Activated naive CD4-positive, alpha-beta T cell treated with anti-CD3 and anti-CD28 coated beads, Interleukin-2, amount 50 U/mL, for 72 hours (primary cell): ENCODE results near the gene RAMP3. TPM values are rescaled to one million over a fixed set of nuclear protein-coding genes. Genes with fewer than 3 reads are reported as not detected.

Source experiments
- ATAC-seq, 2 donors: fragments of 150-1000 bp; cut with Tn5 transposase; 2 replicates each; pipeline ENCODE4 v1.10.0; 2021; ENCODE audit warnings: mild to moderate bottlenecking in 2 of 2, moderate library complexity in 2 of 2
- DNase-seq, 2 donors: peaks; one replicate each; pipeline ENCODE4 v3.0.0; 2021 to 2022; ENCODE audit warnings: low spot score in 2 of 2
- H3K27ac Mint-ChIP-seq, 2 donors: one replicate each; pipeline ENCODE4 v1.8.0; 2022; ENCODE audit warnings: mild to moderate bottlenecking in 2 of 2, mixed read lengths in 2 of 2
- H3K36me3 Mint-ChIP-seq, 2 donors: one replicate each; pipeline ENCODE4 v1.8.0; 2022; ENCODE audit warnings: mixed read lengths in 2 of 2
- H3K9me3 Mint-ChIP-seq, 2 donors: one replicate each; pipeline ENCODE4 v1.8.0; 2022; ENCODE audit warnings: mixed read lengths in 2 of 2
- total RNA-seq, 2 donors: library from RNA; stranded (reverse); gene quantifications; one replicate each; pipeline ENCODE4 v1.2.3, GENCODE V29; 2022

RAMP3 gene
- total RNA-seq, 2 donors from 2014 or later, result 0.50 TPM; not detected in 1

DNA sequence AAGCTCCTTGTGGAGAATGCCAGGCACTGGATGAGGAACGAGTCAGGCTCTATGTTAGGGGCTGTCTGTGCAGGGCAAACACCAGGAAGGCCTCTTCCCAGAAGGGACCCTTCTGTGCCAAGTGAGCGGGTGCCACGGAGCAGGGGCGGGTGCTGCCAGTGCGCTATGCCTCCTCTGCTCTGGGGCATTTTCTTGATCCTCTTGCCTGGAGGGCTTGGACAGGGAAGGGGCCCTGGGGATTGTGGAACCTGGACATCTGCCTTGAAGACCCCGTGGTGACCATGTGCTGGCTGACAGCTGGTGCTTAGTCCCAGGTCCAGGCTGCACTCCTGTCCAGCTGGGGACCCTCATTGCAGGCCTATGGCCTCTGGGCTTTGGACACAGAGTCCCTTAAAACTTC is 30.7 kb upstream of the RAMP3 start:
- Mint-ChIP-seq H3K9me3 (no peaks in the 10 kb centered on the region), H3K27ac (no peak overlapping the region), H3K36me3 (no peaks in the 10 kb centered on the region)
- DNase-seq (no peak), ATAC-seq (no peak)

DNA sequence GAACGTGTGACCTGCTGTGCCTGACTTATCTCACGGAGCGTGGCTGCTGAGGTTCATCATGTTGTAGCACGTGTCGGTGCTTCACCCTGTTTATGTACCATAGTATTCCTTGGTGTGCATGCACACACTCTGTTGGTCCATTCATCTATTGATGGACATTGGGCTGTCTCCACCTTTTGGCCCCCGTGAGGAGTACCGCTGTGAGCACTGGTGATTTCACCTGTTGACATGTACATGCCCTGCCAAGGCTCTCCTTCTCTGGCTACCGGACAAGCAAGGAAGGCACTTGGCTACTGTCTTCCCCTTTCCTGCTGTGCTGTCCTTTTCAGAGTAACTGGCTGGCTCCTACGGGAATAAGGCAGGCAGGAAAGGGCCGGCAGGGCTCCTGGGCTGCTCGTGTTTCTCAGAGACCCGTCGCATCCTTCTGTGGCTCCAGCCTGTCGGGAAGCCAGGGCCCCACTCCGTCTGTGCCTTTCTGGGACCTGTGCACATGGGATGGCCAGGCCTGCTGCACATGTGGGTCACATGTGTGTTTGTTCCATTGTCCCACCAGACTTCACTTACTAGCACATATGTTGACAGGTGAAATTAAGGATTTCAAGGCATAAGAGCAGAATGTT is 28.3 kb upstream of the RAMP3 start:
- H3K36me3 Mint-ChIP-seq, result no peaks in the 10 kb centered on the region
- DNase-seq (no peak), ATAC-seq (no peak)
- peak overlapping the region in 1 of 2 donors; percentile 30 for H3K27ac Mint-ChIP-seq
- no peaks in the 10 kb centered on the region for H3K9me3 Mint-ChIP-seq

GRCh38 chr7:45129906-45130305 is 27.7 kb upstream of the RAMP3 start:
- ATAC-seq (no peak), DNase-seq (no peak)
- H3K36me3 Mint-ChIP-seq, result no peaks in the 10 kb centered on the region
- H3K27ac Mint-ChIP-seq, result peak overlapping the region; percentile 4 to 76
- H3K9me3 Mint-ChIP-seq, result no peaks in the 10 kb centered on the region

DNA sequence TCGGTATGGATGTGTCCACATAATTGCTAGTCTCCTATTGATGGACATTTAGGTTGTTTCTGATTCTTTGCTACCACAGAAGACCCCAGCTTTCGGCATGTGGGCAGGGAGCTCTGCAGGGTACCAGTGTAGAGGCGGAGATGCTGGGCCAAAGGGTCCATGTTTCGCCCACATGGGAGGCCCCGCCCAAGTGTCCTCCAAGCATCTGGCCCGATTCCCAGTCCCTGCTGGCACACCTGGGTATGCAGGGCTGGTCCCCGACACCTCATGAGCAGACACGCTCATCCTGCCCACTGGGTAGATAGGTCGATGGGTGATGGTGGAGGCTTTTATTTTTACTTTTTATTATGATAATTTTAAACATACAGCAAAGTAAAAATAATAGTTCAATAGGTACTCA is 26.7 kb upstream of the RAMP3 start:
- no peaks in the 10 kb centered on the region for H3K36me3 Mint-ChIP-seq
- H3K9me3 Mint-ChIP-seq, result no peaks in the 10 kb centered on the region
- peak overlapping the region in 1 of 2 donors; percentile 76 for H3K27ac Mint-ChIP-seq
- DNase-seq (no peak), ATAC-seq (no peak)

- no peak overlapping the region for H3K27ac Mint-ChIP-seq
- ATAC-seq (no peak), DNase-seq (no peak)
- H3K9me3 Mint-ChIP-seq, result no peaks in the 10 kb centered on the region
- no peaks in the 10 kb centered on the region for H3K36me3 Mint-ChIP-seq
These were observed 25.7 kb upstream of the RAMP3 start for GRCh38 chr7:45131891-45132290.

DNA sequence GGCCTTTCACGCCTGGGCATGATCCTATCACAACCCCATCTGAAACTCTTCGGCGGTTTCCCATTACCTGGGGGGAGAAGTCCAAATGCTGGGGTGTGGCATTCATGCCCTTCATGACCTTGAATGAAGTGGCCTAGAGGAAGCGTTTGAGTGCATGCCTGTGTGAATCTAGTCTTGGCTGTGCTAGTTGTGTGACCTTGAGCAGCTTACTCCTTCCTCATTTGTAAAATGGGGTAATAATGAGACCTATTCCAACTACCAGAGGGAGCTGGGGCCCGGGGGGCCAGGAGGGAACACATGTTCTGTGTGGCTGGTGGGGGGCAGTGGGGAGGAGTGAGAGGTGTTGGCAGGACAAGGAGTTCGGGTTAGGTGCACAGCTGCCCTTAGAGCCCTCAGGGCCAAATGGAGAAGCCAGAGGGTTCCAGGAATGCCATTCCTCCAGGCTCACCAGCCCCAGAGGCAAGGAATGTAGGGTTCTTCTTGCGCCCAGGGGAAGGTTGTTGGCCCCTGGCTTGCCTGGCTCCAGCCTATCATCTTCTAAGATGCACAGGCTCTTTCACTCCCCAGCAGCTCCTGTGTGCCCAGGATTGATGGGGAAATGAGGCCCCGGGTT is 24.8 kb upstream of the RAMP3 start:
- Mint-ChIP-seq H3K36me3 (no peaks in the 10 kb centered on the region), H3K27ac (no peak overlapping the region), H3K9me3 (no peaks in the 10 kb centered on the region)
- no peak for DNase-seq
- ATAC-seq, result no peak

DNA sequence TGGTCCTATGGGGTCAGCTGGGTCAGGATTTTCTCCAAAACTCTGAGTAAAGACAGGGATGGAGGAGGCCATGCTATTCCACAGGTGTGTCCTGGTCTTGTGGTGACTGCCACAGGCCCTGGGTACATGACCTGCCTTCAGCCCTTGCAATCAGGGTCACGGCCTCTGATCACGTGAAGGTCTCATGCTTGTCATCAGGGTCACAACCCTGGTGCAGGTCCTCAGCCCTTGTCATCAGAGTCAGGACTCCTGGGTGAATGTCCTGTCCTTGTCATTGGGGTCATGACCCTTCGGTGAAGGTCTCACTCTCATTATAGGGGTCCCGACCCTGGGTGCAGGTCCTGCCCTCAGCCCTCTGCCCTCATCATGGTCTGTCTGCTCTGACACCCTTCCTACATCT is 24.2 kb upstream of the RAMP3 start:
- Mint-ChIP-seq H3K27ac (peak overlapping the region in 1 of 2 donors; percentile 41), H3K9me3 (no peaks in the 10 kb centered on the region), H3K36me3 (no peaks in the 10 kb centered on the region)
- no peak for DNase-seq
- ATAC-seq, result no peak

DNA sequence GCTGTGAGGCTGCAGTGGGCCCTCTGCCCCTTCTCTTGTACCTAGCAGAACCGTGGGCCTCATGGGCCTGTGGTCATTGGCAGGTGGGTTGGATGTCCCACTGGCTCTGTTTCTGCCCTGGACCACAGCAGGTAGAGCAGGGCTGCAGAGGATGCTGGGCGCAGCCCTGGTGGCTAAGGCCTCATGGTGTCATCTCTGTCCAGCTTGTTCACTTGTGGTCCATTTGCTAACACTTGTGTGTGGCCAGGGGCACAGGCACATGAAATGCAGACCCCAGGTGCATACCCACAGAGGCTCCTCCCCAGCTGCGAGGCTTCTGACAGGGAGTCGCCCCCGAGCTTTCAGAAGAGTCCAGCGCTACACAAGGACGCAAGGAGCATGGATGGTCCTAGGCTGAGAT is 23.7 kb upstream of the RAMP3 start:
- ATAC-seq (no peak), DNase-seq (no peak)
- Mint-ChIP-seq H3K27ac (peak overlapping the region in 1 of 2 donors; percentile 41), H3K36me3 (no peaks in the 10 kb centered on the region), H3K9me3 (no peaks in the 10 kb centered on the region)

DNA sequence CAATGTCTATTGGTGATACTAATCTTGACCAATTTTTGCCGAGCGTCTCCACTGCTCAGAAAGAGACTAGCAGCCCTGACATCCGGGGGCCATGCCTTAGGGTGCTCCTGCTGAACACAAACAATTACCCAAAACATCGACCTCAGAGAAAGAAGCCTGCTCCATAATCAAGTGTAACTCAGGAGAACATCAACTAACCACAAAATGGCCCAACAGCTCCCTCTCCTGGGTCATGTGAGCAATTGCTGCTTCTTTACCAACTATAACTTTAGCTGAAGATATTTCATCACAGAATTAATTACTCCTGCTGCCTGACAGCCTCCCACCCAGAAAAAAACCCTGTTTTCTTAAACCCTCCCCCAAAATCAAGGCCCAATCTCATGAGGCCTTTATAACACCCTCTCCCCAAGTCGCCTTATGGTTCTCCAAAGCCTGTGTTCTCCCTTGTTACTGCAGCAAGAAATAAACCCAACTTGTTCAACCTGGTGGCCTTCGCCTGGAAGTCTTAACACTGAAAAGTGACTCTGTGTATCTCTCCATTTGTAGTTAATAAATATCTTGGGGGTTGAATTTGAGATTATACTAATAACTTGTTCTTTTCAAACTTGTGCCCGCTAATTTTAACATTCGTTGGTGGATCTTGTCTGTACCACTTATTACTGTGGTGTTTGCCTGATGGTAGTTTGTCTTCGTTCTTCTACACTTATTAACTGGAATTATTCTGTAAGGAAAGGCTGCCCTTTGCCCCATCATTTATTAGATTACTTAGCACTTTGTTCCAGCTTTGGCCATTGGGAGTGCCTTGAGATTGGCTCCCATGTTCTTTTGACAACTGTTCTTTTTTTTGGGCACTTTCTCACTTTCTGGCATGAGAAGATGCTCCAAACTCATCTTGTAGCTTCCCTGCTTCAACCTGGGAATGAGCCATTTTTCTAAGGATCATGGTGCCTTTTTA is 21.2 kb upstream of the RAMP3 start:
- Mint-ChIP-seq H3K36me3 (no peaks in the 10 kb centered on the region), H3K9me3 (no peaks in the 10 kb centered on the region), H3K27ac (peak overlapping the region in 1 of 2 donors; percentile 50)
- ATAC-seq, result peak; percentile 86
- DNase-seq, result peak in 1 of 2 donors; percentile 65

DNA sequence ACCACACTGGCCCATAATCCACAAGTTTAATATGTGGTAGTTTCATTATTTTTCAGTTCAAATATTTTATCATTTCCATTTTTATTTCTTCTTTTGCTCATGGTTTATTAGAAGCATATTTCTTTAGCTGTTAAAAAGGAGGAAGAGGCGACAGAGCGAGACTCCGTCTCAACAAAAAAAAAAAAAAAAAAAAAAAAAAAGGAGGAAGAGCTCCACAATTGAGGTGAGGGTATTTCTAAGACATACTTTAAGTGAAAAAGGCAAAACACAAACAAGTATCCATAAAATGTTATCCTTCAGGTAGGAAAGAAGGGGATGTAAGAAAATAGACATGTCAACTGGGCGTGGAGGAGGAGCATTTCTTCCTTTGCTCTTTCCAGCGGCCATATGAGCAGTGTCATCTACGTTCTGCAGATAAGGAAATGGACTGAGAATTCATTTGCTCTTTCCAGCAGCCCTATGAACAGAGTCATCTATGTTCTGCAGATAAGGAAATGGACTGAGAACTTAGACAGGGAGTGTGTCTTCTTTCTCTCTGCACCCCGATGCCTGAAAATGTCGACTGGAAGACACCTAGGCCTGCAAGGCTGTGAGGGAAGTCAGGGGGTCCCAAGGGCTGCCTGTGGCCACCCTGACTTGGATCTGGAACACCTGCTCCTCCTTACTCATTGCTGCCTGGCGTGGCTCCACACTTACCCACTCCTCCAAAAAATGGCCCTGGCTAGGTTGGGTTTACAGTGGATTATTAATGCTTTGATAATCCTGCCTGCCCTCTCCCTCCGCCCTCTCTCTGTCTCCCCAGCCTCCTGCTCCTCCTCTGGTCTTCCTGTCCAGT is 18.9 kb upstream of the RAMP3 start:
- no peak for ATAC-seq
- H3K9me3 Mint-ChIP-seq, result no peaks in the 10 kb centered on the region
- H3K36me3 Mint-ChIP-seq, result no peaks in the 10 kb centered on the region
- DNase-seq, result no peak
- peak overlapping the region in 1 of 2 donors; percentile 70 for H3K27ac Mint-ChIP-seq

GRCh38 chr7:45140827-45141226 is 16.8 kb upstream of the RAMP3 start:
- ATAC-seq (peak in 1 of 2 donors; percentile 65), DNase-seq (no peak)
- H3K27ac Mint-ChIP-seq, result no peak overlapping the region
- no peaks in the 10 kb centered on the region for H3K9me3 Mint-ChIP-seq
- H3K36me3 Mint-ChIP-seq, result no peaks in the 10 kb centered on the region

DNA sequence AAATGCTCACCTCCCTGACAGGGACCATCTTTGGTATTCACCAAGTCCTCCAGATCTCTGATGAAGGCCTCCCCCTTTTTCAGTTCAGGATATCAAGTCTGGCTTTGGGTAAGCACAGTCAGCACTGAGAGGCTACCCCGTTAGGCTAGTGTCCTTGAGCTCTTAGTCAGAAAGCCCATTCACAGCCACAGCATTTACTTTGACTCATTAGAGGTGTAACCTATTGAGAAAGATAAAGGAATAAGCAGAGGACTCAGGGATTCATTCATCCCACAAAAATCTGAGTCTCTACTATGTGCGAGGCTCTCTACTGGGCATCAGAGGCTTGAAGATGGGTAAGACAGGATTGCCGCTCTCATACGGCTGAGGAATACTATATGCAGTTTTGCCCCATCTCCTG is 14.0 kb upstream of the RAMP3 start:
- DNase-seq, result no peak
- Mint-ChIP-seq H3K27ac (no peak overlapping the region), H3K9me3 (no peaks in the 10 kb centered on the region), H3K36me3 (no peaks in the 10 kb centered on the region)
- no peak for ATAC-seq

DNA sequence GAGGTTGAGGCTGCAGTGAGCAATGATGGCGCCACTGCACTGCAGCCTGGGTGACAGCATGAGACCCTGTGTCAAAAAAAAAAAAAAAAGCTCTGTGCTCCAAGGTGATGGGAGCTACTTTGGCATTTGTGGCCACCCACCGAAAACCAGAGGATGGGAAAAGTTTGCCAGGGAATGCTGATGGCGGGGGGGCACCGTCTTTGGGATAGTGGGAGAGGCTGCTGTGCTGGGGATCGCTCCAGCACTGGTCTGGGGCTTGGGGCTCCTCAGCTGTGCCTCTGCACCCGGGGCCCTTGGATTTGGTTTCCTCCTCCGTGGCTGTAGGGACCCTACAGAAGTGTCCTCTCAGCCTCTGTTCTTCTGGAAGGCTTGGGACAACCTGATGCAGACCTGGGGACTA is 11.7 kb upstream of the RAMP3 start:
- Mint-ChIP-seq H3K27ac (no peak overlapping the region), H3K36me3 (no peaks in the 10 kb centered on the region), H3K9me3 (no peaks in the 10 kb centered on the region)
- ATAC-seq, result no peak
- DNase-seq, result no peak

DNA sequence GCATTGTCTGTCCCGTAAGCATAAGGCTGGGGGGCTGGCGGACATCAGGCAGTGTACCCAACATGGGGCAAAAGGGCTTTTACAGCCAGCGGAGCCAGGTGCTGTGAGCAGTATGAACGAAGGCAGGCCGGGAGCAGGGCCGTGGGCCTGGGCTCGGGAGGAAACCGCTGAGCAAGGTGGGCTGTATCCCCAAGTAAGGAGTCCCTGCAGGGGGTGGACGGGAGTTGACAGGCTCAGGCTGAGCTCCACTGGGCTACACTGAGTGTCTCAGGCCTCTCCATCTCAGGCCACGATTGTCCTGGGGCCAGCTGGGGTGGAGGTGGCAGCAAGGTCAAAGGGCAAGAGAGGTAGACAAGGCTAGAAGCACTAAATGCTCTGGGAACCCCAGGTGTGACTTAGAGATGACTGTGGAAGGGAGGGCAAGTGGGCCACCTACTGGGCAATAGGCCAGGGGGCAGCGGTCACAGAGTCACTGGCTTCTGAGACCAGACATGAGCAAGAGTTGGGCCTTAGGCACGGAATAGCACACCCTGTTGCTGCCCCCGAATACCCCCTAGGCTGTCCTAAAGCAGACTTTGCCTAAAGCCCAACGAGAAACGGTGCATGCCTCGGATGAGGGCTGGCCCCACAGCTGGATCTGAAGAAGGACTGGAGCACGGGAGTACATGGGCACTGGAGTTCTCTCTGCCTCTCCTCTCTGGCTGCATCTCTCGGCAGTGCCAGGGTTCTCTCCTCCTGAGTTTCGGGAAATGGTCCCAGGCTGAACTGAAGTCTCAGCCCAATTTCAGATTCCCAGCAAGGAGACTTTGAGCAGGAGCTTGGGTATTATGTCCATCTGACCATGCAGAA is 10.8 kb upstream of the RAMP3 start:
- Mint-ChIP-seq H3K36me3 (no peaks in the 10 kb centered on the region), H3K27ac (no peak overlapping the region), H3K9me3 (no peaks in the 10 kb centered on the region)
- DNase-seq, result no peak
- no peak for ATAC-seq

- Mint-ChIP-seq H3K27ac (no peak overlapping the region), H3K36me3 (no peaks in the 10 kb centered on the region), H3K9me3 (no peaks in the 10 kb centered on the region)
- ATAC-seq (no peak), DNase-seq (no peak)
These were observed 9.5 kb upstream of the RAMP3 start for GRCh38 chr7:45147858-45148652.
